K562 (cell line): Measurements from ENCODE around the gene PTK7. TPM values are rescaled to one million over a fixed set of nuclear protein-coding genes. Genes with fewer than 3 reads are reported as not detected.

Experiments
- ATAC-seq: fragments of 200-7000 bp; cut with Tn5 transposase; 3 replicates; pipeline ENCODE4 v1.9.1; 2020; ENCODE audit warnings: moderate library complexity
- BruUV-seq: library from RNA; stranded (reverse); fragments of 400-500 nt; replicated peaks from 2 replicates; lab custom pipeline; 2021; lab: Mats Ljungman, UMichigan
- CTCF ChIA-PET: fragments of 300-600 bp; formaldehyde crosslinking; extraction: SDS; loops from one replicate; lab custom pipeline; 2021; ENCODE audit warnings: low intra/inter-chr PET ratio; lab: Yijun Ruan, JAX
- POLR2A ChIA-PET: fragments of 300-600, 350-650 bp; sonication (Branson Sonifier 250); formaldehyde crosslinking; extraction: SDS; loops from one replicate; lab custom pipeline; 2021; ENCODE audit warnings: antibody characterized with exemption, inconsistent platforms; lab: Yijun Ruan, JAX
- DNase-seq, 4 experiments: peaks; one replicate each; pipeline versions ENCODE4 v3.0.0 to v3.0.0-alpha.2; 2011 to 2018; ENCODE audit warnings: low spot score in 3 of 4, mixed read lengths in 3 of 4; ENCODE audit errors: extremely low read depth in 1 of 4
- FAIRE-seq: peaks from 2 replicates; lab custom pipeline; 2011; peaks lifted over from hg19 to GRCh38; lab: Jason Lieb, UNC
- H2AFZ ChIP-seq: 2 replicates; pipeline ENCODE4 v1.6.0; 2011; ENCODE audit warnings: low read depth, low read length, control low read depth, inconsistent platforms
- H3K27ac ChIP-seq: fragments of 200-600 bp; 3 replicates; pipeline ENCODE4 v1.8.0; 2011; ENCODE audit warnings: low read depth, mild to moderate bottlenecking, control low read depth, inconsistent platforms, low read length, moderate library complexity, mixed read lengths; ENCODE audit errors: extremely low read depth
- H3K27me3 ChIP-seq, 2 experiments: fragments of 300-600 bp in 1 of 2; 2 replicates in 1 of 2; 3 replicates in 1 of 2; pipeline versions ENCODE4 v1.6.0 to v1.8.0; 2011; ENCODE audit warnings: inconsistent platforms in 2 of 2, low read length in 2 of 2, mild to moderate bottlenecking in 1 of 2, mixed read lengths in 1 of 2, moderate library complexity in 1 of 2; ENCODE audit not compliant: control insufficient read depth in 2 of 2, insufficient read depth in 2 of 2
- H3K36me3 ChIP-seq: fragments of 300-600 bp; 3 replicates; pipeline ENCODE4 v1.8.0; 2011; ENCODE audit warnings: mild to moderate bottlenecking, low read length, inconsistent platforms; ENCODE audit not compliant: control insufficient read depth, insufficient read depth
- H3K4me1 ChIP-seq, 2 experiments: fragments of 200-600 bp in 1 of 2; replicated peaks in 1 of 2; 2 replicates in 1 of 2; 3 replicates in 1 of 2; pipeline versions ENCODE4 v1.5.1 to v1.8.0; 2011; ENCODE audit warnings: inconsistent platforms in 2 of 2, low read length in 2 of 2, mild to moderate bottlenecking in 1 of 2, mixed read lengths in 1 of 2, moderate library complexity in 1 of 2; ENCODE audit not compliant: control insufficient read depth in 2 of 2, insufficient read depth in 2 of 2
- H3K4me2 ChIP-seq: 2 replicates; pipeline ENCODE4 v1.6.1; 2011; ENCODE audit warnings: low read length, control low read depth, inconsistent platforms, mixed read lengths; ENCODE audit not compliant: insufficient read depth
- H3K4me3 ChIP-seq: fragments of 200-600 bp; sonication (generic), shearing (Covaris generic); 2 replicates; pipeline ENCODE4 v1.5.1; 2016; ENCODE audit warnings: control low read depth, inconsistent platforms
- H3K79me2 ChIP-seq: fragments of 200-600 bp; 3 replicates; pipeline ENCODE4 v1.8.0; 2011; ENCODE audit warnings: low read length, inconsistent platforms; ENCODE audit not compliant: control insufficient read depth, insufficient read depth
- H3K9ac ChIP-seq, 2 experiments: 2 replicates each; pipeline versions ENCODE4 v1.6.0 to v1.6.1; 2011; ENCODE audit warnings: low read depth in 2 of 2, low read length in 2 of 2, control low read depth in 1 of 2, inconsistent platforms in 1 of 2, mild to moderate bottlenecking in 1 of 2, mixed read lengths in 1 of 2; ENCODE audit not compliant: insufficient read depth in 1 of 2
- H3K9me1 ChIP-seq: one replicate; pipeline ENCODE4 v1.6.0; 2011; ENCODE audit warnings: inconsistent platforms, mild to moderate bottlenecking, low read length, moderate library complexity; ENCODE audit not compliant: control insufficient read depth, insufficient read depth
- H3K9me3 ChIP-seq: replicated peaks from 2 replicates; pipeline ENCODE4 v1.5.1; 2011; ENCODE audit warnings: low read depth, low read length, inconsistent platforms; ENCODE audit not compliant: control insufficient read depth, insufficient read depth
- H4K20me1 ChIP-seq: replicated peaks from 2 replicates; pipeline ENCODE4 v1.6.1; 2011; ENCODE audit warnings: low read length, inconsistent platforms, mixed read lengths; ENCODE audit not compliant: control insufficient read depth, insufficient read depth
- BDP1 ChIP-seq: IDR thresholded peaks from 3 replicates; pipeline ENCODE4 v1.6.1; 2011; ENCODE audit not compliant: insufficient read length, insufficient read depth
- CHD2 ChIP-seq: IDR thresholded peaks from 2 replicates; pipeline ENCODE4 v1.6.1; 2011; ENCODE audit warnings: low read depth, low read length
- EGR1 ChIP-seq: fragments of 450-650 bp; conservative IDR thresholded peaks from 2 replicates; pipeline ENCODE4 v1.6.1; 2017; ENCODE audit warnings: mild to moderate bottlenecking
- HMG20A ChIP-seq: fragments of 450-650 bp; formaldehyde crosslinking; conservative IDR thresholded peaks from 2 replicates; pipeline ENCODE4 v1.4.0; 2020; ENCODE audit warnings: mild to moderate bottlenecking, mixed read lengths
- JUNB ChIP-seq: fragments of 450-650 bp; formaldehyde crosslinking; conservative IDR thresholded peaks from 2 replicates; pipeline ENCODE4 v1.4.0; 2020; ENCODE audit warnings: mild to moderate bottlenecking
- KLF10 ChIP-seq: fragments of 250-450 bp; sonication (Bioruptor Pico); IDR thresholded peaks from 2 replicates; pipeline ENCODE4 v1.6.1; 2021; ENCODE audit warnings: matching md5 sums
- MAZ ChIP-seq, 2 experiments: fragments of 450-650 bp in 1 of 2; sonication (generic) in 1 of 2; formaldehyde crosslinking; IDR thresholded peaks in 1 of 2; conservative IDR thresholded peaks in 1 of 2; 2 replicates each; pipeline versions ENCODE4 v1.4.0 to v1.5.0; 2020; ENCODE audit warnings: mild to moderate bottlenecking in 1 of 2, missing genetic modification reagents in 1 of 2
- RBBP5 ChIP-seq: fragments of 200-600 bp; sonication (generic); IDR thresholded peaks from 2 replicates; pipeline ENCODE4 v1.6.1; 2012; ENCODE audit warnings: borderline replicate concordance, mild to moderate bottlenecking, low read length, control low read depth, inconsistent platforms; ENCODE audit not compliant: insufficient read depth, poor library complexity, severe bottlenecking
- RBM25 ChIP-seq: fragments of 200-400 bp; formaldehyde crosslinking; IDR thresholded peaks from 2 replicates; pipeline ENCODE4 v1.6.1; 2018; ENCODE audit warnings: low read length, low read depth, moderate library complexity; ENCODE audit not compliant: severe bottlenecking
- SRSF3 ChIP-seq: fragments of 200-400 bp; formaldehyde crosslinking; IDR thresholded peaks from 2 replicates; pipeline ENCODE4 v1.6.1; 2016; ENCODE audit warnings: mild to moderate bottlenecking, low read length, moderate library complexity; ENCODE audit not compliant: insufficient read depth
- THRAP3 ChIP-seq: fragments of 450-650 bp; IDR thresholded peaks from 2 replicates; pipeline ENCODE4 v1.6.1; 2016; ENCODE audit warnings: mild to moderate bottlenecking, inconsistent platforms, borderline replicate concordance
- YBX1 ChIP-seq: fragments of 450-650 bp; IDR thresholded peaks from 2 replicates; pipeline ENCODE4 v1.7.1; 2016; ENCODE audit warnings: mild to moderate bottlenecking
- ZC3H8 ChIP-seq: fragments of 450-650 bp; IDR thresholded peaks from 2 replicates; pipeline ENCODE4 v1.6.1; 2017
- ZFX ChIP-seq: sonication (generic); formaldehyde crosslinking; IDR thresholded peaks from 2 replicates; pipeline ENCODE4 v1.8.0; 2022; ENCODE audit warnings: mild to moderate bottlenecking, missing genetic modification reagents, moderate library complexity
- ZKSCAN8 ChIP-seq: fragments of 200-800 bp; sonication (Bioruptor generic); IDR thresholded peaks from 2 replicates; pipeline ENCODE4 v1.6.1; 2016; ENCODE audit warnings: missing genetic modification characterization, missing compliant biosample characterization
- ZNF354B ChIP-seq: fragments of 250-450 bp; sonication (Bioruptor Pico); IDR thresholded peaks from 2 replicates; pipeline ENCODE4 v1.4.0; 2020
- ZNF551 ChIP-seq: fragments of 250-450 bp; sonication (Bioruptor Pico); IDR thresholded peaks from 2 replicates; pipeline ENCODE4 v1.5.0; 2021; ENCODE audit warnings: mild to moderate bottlenecking, moderate library complexity
- WGBS: fragments of 100-300 bp; shearing (Covaris generic); methylation state at CpG from one replicate; pipeline ENCODE4 v1.1.6; 2016; ENCODE audit warnings: low coverage, mixed read lengths; ENCODE audit not compliant: insufficient coverage; ENCODE audit errors: missing lambda C conversion rate; 5-methylcytosine and 5-hydroxymethylcytosine counted together
- in situ Hi-C: fragments of 300-500 bp; cut with MboI; formaldehyde crosslinking; loops from 4 replicates; pipeline ENCODE4 v1.15.0; 2018; ENCODE audit warnings: inconsistent platforms, mixed read lengths
- intact Hi-C: fragments of 100-400 bp; cut with micrococcal nuclease; formaldehyde crosslinking; loops from 2 replicates; pipeline ENCODE4 v1.14.2; 2022
- polyA plus RNA-seq, 8 experiments: library from polyadenylated mRNA; depleted of rRNA in 4 of 8; stranded (reverse) in 5 of 8; unstranded in 3 of 8; fragments of >200 nt; fragmentation: Nextera tagmentation in 2 of 8; fragmentation: Illumina TruSeq in 1 of 8; extraction: Ambion mirVana in 2 of 8; extraction: Trizol in 1 of 8; gene quantifications; 2 replicates each; pipeline versions ENCODE4 v1.2.1 to v1.2.3, GENCODE V29; 2011 to 2014; ENCODE audit warnings: inconsistent platforms in 1 of 8, missing spikeins in 1 of 8
- total RNA-seq, 7 experiments: library from RNA; depleted of rRNA in 6 of 7; stranded (reverse); fragments of >200 nt in 6 of 7; fragmentation: Illumina TruSeq in 2 of 7; extraction: Trizol in 2 of 7; gene quantifications; 2 replicates each; pipeline versions ENCODE4 v1.2.1 to v1.2.3, GENCODE V29; 2011 to 2021; ENCODE audit warnings: low replicate concordance in 1 of 7
- TF ChIP-seq, protein P1 (sequence below): sonication (generic); formaldehyde crosslinking; IDR thresholded peaks from 2 replicates; pipeline ENCODE4 v1.8.0; 2022; ENCODE audit warnings: mild to moderate bottlenecking, missing genetic modification reagents
- TF ChIP-seq, protein P2 (sequence below): sonication (generic); formaldehyde crosslinking; IDR thresholded peaks from 2 replicates; pipeline ENCODE4 v1.4.0; 2020; ENCODE audit warnings: mild to moderate bottlenecking, missing genetic modification reagents
- TF ChIP-seq, protein P3 (sequence below): fragments of 450-650 bp; formaldehyde crosslinking; IDR thresholded peaks from 2 replicates; pipeline ENCODE4 v1.4.0; 2020; ENCODE audit warnings: mild to moderate bottlenecking

PTK7 gene
- total and polyA plus RNA-seq, 9 of the 15 experiments (the other 6 are each of a cell fraction or from before 2014, with no cell fraction given) = 0.20 to 6.8 (median 4.2) TPM

DNA sequence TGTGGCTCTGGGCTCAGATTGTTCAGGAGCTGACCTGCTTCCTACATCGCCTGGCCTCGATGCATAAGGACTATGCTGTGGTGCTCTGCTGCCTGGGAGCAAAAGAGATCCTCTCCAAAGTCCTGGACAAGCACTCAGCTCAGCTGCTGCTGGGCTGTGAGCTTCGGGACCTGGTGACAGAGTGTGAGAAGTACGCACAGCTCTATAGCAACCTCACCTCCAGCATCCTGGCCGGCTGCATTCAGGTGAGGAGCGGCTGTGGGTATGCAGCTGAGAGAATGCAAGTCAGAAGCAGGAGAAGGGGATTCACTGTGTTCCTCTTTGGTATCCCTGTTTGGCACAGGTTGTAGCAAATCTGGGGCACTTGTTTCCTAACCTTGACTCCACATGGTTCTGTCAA lies 123.8 kb downstream of the PTK7 start (continued):
- TF ChIP-seq, protein P1, sequence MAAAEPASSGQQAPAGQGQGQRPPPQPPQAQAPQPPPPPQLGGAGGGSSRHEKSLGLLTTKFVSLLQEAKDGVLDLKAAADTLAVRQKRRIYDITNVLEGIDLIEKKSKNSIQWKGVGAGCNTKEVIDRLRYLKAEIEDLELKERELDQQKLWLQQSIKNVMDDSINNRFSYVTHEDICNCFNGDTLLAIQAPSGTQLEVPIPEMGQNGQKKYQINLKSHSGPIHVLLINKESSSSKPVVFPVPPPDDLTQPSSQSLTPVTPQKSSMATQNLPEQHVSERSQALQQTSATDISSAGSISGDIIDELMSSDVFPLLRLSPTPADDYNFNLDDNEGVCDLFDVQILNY (CRISPR knock-in tag) = no peak
- TF ChIP-seq SRSF3 = no peak
- TF ChIP-seq, all 486 proteins: peak for 0

DNA sequence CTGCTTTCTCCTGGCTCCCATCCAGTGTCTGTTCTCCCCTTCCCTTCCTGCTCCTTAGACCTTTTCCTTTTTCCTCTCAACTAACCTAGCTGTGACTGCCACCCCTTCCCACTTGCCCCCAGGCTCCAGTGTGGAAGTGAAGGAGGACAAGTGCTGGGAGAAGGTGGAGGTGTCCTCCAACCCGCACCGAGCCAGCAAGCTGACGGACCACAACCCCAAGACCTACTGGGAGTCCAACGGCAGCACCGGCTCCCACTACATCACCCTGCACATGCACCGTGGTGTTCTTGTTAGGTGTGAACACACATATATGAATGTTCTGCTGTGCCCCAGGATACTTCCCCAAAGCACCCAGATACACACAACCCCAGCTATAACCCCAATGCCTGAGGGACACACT lies 124.4 kb downstream of the PTK7 start:
- POLR2A ChIA-PET = interaction anchor here (1.0 to 3.8 kb wide), 7 partner anchors 8 to 30 kb away, joined by 5 to 15 read pairs (median 8); no protein-coding TSS in a partner anchor
- DNase-seq = no peak
- no peak overlapping the region for H3K9ac ChIP-seq
- ATAC-seq = no peak
- no peaks in the 10 kb centered on the region for H3K9me3 ChIP-seq
- no peaks in the 10 kb centered on the region for H3K9me1 ChIP-seq
- in situ Hi-C loops (no loop called here), intact Hi-C loops (no loop called here)
- FAIRE-seq = no peak
- 74% methylated on average over 6 of the region's 6 CpGs for WGBS
- H2AFZ ChIP-seq = no peak overlapping the region
- no peaks in the 10 kb centered on the region for H3K27me3 ChIP-seq
- peaks cover 0 to 3% of the 10 kb centered on the region in 2 experiments; a peak in 2 of 5 replicates for H3K4me1 ChIP-seq
- no peaks in the 10 kb centered on the region for H3K79me2 ChIP-seq
- H3K4me2 ChIP-seq = no peak overlapping the region
- H3K27ac ChIP-seq = no peak overlapping the region
- BruUV-seq = no TSS peak
- H4K20me1 ChIP-seq = no peaks in the 10 kb centered on the region; the same call in 1 of the 2 replicates
- CTCF ChIA-PET = no interaction called here
- no peak overlapping the region for H3K4me3 ChIP-seq
- H3K36me3 ChIP-seq = peaks cover 7% of the 10 kb centered on the region; the same call in 1 of the 3 replicates
- no peak for TF ChIP-seq EGR1
- TF ChIP-seq, protein P2, sequence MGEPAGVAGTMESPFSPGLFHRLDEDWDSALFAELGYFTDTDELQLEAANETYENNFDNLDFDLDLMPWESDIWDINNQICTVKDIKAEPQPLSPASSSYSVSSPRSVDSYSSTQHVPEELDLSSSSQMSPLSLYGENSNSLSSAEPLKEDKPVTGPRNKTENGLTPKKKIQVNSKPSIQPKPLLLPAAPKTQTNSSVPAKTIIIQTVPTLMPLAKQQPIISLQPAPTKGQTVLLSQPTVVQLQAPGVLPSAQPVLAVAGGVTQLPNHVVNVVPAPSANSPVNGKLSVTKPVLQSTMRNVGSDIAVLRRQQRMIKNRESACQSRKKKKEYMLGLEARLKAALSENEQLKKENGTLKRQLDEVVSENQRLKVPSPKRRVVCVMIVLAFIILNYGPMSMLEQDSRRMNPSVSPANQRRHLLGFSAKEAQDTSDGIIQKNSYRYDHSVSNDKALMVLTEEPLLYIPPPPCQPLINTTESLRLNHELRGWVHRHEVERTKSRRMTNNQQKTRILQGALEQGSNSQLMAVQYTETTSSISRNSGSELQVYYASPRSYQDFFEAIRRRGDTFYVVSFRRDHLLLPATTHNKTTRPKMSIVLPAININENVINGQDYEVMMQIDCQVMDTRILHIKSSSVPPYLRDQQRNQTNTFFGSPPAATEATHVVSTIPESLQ (CRISPR knock-in tag) = no peak
- no peak for TF ChIP-seq THRAP3
- TF ChIP-seq RBBP5 = no peak
- no peak for TF ChIP-seq HMG20A
- no peak for TF ChIP-seq RBM25
- no peak for TF ChIP-seq BDP1
- TF ChIP-seq YBX1 = no peak
- TF ChIP-seq, protein P3, sequence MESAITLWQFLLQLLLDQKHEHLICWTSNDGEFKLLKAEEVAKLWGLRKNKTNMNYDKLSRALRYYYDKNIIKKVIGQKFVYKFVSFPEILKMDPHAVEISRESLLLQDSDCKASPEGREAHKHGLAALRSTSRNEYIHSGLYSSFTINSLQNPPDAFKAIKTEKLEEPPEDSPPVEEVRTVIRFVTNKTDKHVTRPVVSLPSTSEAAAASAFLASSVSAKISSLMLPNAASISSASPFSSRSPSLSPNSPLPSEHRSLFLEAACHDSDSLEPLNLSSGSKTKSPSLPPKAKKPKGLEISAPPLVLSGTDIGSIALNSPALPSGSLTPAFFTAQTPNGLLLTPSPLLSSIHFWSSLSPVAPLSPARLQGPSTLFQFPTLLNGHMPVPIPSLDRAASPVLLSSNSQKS (CRISPR knock-in tag) = no peak
- no peak for TF ChIP-seq ZFX
- TF ChIP-seq CHD2 = no peak
- TF ChIP-seq ZNF354B = no peak
- no peak for TF ChIP-seq MAZ (CRISPR knock-in tag; conservative IDR thresholded peaks at IDR 0.05 in 1 of 2, IDR thresholded peaks at IDR 0.05 in 1 of 2)
- TF ChIP-seq ZC3H8 = no peak
- no peak for TF ChIP-seq KLF10 (CRISPR knock-in tag)
- TF ChIP-seq ZNF551 (CRISPR knock-in tag) = no peak
- no peak for TF ChIP-seq JUNB (CRISPR knock-in tag)
- TF ChIP-seq ZKSCAN8 (CRISPR knock-in tag) = no peak
